ENCODE measurements around the gene RALGAPB.
"Not testable (repeated sequence)": the region's sequence is repeated elsewhere in the genome, so short reads cannot be mapped to it uniquely, and the experiment has no call there.

Gene RALGAPB

DNA sequence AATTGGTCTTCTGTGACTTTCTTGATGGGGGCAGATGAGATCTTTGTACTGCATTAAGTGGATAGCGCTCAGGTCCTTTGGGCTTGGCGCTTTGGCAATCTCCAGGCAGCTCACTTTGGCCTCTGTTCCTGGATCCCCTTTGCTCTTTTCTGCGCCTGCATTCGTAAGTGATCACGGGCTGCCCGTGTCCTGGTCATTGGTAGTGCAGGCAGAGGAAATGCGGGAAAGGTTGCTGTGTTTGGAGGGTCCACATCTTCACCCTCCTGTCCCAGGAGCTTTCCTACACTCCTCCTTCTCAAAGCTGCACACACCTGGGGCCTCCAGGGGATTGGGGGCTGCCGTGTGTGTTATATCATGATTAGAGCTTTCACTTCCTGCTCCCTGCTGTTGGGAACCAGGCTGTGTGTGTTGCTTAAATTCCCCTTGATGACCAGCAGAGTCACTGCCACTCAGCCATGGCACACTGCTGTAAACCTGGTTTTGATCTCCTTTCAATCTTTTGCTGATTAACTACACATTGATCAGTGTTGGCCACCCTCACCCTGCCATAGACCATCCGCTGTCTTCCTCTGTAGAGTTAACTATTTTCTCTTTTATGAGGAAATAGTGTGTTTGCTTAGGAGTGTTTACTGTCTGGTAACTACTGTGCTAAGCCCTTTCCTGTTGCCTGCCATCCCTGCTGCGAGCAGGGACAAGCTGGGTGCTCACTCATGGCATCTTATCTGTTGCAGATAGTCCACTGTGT, 24.5 kb upstream of the RALGAPB start:
- no peak for DNase-seq

DNA sequence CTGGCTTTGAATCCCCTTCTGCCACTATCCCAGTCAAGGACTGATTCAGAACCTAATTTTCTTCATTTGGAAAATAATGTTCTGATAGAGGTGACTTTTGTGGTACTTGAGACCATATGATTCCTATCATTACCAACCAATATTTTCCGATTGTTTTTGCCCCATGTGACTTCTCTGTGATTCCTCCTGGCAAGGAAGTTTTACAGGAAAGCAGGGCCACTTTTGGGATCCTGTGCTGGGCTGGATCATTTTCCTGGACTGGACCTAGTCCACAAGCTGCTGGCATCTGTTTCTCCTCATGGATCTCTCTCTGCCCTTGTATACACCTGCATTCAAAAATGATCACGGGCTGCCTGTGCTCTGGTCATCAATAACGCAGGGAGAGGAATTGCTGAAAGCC, 23.6 kb upstream of the RALGAPB start:
- DNase-seq = no peak

DNA sequence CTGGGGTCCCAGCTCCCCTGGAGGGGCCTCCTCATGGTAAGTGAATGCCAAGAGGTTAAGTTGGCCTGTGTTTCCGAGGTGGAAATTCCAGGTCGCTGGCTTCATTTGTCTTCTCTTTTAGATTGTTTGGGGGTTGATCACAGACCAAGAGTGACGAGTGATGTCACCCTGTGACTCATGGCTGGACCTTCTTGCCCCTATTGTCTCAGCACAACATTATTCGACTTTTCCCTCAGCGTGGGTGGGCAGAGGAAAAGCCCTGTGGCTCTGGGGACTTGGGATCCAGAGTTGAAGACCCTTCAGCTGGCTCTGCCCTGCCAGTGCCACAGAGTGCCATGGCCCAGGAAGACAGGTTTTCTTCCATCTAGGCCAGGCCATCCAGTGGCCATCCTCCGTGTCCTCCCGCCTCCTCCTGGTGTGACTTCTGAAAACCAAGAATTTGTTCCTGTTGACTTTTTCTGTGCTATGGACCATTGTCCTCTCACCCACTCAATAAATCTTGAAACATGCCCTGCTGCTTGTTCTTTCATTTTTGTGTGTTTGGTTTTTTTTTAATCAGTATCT, 22.1 kb upstream of the RALGAPB start:
- DNase-seq = no peak

DNA sequence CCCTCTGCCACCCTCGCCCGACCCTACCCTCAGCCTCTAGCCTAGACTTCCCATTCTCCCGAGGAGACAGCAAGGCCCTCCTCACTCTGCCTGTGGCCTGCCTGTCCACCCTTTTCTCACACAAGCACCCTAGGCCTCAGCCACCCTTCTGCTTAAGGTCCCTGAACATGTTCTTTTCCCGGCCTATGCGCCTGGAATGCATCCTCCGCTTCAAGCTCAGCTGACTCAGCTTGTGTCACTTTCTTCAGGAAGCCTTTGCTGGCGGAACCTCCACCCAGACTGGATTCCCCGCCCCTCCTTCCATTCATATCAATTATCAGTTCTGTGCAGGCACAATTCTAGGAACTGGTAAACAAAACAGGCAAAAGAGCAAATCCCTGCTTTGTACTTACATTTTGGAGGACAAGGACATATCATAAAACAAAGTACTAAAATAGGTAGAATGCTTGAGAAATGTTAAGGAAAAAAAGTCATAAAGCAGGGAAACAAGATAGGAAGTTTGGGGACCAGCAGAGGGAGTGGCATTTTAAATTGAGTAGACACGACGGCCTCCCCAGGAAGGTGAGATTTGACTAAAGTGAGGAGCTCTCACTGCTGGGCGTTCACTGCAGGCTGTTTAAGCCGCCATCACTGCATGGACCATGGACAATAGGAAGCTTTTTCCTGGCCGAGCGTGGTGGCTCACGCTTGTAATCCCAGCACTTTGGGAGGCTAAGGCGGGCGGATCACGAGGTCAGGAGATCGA, 19.6 kb upstream of the RALGAPB start:
- DNase-seq = no peak

DNA sequence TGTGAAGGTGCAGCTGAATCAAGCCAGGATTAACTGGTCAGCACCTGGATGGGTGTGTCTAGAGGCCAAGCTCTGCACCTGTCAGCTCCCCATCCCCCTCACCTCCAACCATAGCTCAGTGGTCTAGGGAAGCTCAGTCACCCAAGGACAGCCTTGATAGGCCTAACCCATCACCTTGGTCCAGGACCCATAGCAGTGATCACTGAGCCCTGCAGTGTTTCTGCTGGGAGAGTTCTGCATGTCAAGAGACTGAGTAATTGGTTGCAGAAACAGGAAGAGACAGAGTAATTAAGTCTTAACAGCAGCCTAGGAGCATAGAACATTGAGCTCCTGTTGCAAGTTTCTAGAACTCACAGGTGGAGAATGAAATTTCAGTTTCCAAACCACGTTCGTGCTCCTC, 18.7 kb upstream of the RALGAPB start:
- no peak for DNase-seq

DNA sequence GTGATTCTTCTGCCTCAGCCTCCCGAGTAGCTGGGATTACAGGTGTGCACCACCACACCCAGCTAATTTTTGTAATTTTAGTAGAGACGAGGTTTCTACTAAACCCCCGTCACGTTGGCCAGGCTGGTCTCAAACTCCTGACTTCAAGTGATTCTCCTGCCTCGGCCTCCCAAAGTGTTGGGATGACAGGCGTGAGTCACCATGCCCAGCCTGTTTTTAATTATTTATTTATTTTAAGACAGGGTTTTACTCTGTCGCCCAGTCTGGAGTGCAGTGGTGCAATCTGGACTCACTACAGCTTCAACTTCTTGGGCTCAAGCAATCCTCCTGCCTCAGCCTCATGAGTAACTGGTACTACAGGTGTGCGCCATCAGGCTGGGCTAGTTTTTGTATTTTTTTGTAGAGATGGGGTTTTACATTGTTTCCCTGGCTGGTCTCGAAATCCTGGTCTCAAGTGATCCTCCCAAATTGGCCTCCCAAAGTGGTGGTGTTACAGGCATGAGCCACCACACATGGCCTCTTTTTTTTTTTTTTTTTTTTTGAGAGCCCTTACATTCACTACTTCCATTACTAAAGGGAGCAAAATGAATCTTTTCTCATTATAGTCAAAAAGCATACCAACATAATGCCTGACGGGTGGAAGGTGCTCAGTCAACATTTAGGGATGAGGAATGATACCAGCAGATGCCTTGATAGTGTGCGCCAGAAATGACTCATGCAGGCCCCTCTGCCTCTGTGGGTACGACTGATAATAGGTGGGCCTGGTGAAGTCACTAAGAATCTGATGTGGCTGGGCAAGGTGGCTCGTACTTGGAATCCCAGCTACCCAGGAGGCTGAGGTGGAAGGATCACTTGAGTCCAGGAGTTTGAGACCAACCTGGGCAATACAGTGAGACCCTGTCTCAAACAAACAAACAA, 17.8 kb upstream of the RALGAPB start:
- no peak for DNase-seq

DNA sequence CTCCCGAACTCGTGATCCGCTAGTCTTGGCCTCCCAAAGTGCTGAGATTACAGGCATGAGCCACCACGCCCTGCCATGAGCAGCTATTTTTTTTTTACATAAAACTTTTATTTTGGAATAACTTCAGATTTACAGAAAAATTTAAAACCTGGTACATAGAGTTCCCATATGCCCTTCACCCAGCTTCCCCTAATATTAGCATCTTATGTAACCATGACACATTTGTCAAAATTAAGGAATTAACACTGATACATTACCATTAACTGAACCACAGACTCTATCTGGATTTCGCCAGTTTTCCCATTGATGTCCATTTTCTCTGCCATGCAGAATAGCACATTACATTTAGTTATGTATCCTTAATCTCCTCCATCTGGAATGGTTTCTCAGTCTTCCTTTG, 14.3 kb upstream of the RALGAPB start:
- no peak for DNase-seq

DNA sequence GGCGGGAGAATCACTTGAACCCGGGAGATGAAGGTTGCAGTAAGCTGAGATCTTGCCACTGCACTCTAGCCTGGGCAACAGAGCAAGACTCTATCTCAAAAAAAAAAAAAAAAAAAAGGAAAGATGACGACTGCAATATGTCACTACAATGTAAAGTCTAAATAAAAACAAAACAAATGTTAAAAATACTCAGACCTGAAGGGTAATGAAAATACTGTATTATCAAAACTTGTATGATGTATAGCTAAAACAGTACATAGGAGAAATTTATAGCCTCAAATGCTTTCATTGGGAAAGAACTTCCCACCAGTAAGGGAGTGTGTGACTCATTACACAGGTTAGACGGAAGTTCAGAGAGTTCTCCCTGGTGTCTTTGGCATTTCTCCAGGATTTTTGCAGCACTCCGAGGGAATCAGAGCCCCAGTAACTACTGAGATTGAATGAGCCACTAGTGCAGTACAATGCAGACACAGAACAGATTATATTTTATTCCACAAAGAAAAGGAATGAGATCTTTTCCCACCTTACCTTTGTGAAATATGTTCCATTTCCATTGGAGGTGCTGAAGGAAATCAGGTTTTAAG, 12.5 kb upstream of the RALGAPB start:
- DNase-seq = no peak

DNA sequence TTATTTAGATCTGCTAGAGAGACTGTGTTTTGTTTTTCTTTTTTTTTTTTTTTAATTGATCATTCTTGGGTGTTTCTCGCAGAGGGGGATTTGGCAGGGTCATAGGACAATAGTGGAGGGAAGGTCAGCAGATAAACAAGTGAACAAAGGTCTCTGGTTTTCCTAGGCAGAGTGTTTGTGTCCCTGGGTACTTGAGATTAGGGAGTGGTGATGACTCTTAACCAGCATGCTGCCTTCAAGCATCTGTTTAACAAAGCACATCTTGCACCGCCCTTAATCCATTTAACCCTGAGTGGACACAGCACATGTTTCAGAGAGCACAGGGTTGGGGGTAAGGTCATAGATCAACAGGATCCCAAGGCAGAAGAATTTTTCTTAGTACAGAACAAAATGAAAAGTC, 12.0 kb upstream of the RALGAPB start:
- not testable (repeated sequence) for DNase-seq

DNA sequence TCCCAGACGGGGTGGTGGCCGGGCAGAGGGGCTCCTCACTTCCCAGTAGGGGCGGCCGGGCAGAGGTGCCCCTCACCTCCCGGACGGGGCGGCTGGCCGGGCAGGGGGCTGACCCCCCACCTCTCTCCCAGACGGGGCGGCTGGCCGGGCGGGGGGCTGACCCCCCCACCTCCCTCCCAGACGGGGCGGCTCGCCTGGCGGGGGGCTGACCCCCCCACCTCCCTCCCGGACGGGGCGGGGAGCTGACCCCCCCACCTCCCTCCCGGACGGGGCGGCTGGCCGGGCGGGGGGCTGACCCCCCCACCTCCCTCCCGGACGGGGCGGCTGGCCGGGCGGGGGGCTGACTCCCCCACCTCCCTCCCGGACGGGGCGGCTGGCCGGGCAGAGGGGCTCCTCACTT, 11.5 kb upstream of the RALGAPB start:
- not testable (repeated sequence) for DNase-seq

DNA sequence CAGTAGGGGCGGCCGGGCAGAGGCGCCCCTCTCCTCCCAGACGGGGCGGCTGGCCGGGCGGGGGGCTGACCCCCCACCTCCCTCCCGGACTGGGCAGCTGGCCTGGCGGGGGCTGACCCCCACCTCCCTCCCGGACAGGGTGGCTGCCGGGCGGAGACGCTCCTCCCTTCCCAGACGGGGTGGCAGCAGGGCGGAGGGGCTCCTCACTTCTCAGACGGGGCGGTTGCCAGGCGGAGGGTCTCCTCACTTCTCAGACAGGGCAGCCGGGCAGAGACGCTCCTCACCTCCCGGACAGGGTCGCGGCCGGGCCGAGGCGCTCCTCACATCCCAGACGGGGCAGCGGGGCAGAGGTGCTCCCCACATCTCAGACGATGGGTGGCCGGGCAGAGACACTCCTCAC, 11.1 kb upstream of the RALGAPB start:
- not testable (repeated sequence) for DNase-seq

DNA sequence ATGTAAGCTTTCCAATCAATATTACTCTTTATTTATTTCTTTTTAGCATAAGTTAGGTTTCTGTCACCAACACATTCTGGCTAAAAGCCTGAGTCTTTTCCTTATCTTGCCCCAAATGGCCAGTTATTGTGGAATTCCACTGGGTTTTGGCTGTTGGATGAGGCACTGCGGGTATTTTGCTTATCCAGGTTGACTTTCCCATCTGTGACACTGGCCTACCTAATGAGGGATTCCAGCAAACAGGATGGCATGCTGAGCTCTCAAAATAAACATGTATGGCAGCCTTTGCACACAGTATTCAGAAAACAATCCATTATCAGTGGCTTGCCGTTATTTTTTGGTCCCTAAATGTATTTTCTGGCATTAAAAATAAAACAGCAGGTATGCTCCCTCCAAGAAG, 6.5 kb upstream of the RALGAPB start:
- no peak for DNase-seq

DNA sequence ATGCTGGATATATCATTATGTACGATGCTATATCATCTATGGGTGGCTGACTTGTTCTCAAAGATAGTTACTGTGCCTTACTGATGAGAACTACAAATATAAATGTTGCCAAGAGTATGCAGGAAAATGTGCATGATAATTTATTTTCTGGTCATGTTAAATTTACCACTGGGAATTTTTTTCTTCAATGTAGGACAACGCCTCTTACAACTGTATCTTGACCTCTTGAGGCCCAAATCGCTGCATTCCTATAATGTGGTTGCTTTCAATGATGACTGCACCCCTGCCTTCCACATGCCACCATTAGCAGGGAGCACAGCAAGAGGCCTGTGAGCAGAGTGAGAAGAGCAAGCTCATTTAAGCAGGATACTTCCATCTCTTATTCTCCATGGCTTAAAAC, 5.7 kb upstream of the RALGAPB start:
- no peak for DNase-seq

DNA sequence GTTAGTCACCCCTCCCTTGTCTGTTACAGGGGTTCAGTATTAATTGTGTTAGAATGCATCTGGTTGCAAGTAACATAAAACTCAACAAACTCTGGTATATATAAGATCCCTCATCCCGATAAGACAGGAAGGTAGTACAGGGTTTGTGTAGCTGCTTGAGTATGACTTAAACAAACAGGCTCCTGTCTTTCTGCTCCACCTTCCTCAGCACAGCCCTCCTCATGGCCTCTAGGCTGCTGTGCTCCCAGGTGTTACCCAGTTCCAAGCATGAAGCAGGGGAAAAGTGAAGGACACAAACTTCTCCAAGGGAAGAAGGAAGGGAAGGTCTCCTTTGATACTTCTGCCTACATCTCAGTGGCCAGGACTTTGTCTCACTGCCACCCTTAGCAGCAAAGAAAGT, 1.4 kb upstream of the RALGAPB start:
- DNase-seq = no peak

DNA sequence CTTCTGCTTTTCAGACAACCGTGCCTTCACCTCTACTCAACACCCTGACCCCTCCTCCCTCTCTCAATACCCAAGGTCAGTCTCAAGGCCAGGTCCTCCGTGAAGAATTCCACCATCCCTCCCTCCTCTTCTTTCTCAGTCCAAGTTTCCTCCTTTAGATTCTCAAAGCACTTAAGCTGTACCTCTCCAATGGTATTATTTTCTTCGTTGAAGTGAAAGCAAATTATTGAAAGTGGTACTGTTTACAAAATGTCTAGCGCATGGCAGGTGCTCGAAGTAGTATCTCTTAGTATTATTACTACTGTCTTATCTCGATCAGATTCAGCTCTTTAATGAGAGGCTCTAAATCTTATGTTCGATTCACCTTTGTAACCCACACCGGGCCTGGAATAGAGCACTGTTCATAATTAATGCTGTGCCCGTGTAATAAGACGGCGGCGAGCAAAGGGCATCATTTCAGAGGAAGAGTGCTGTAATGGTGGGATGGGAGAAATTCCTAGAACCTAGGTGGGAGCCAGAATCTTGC, 593 bp upstream of the RALGAPB start:
- no peak for DNase-seq

DNA sequence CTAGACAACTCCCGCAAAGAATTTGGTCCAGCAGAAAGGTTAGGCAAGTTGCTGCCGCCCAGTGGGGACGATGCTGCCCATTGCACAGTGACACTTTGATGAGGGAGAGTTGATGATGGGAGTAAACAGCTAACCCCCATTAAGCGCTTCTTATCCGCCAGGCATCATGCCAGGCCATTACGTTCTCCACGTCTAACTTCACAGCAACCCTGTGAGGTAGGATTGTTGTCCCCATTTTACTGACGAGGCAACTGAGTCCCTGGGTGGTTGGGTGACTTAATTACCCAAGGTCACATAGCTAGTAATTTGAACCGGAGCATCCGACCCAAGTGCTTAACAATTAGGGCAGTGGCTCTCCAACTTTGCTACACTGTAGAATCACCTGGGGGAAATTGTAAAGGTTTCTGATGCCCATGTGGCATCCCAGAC, 738 bp downstream of the RALGAPB start:
- DNase-seq = no peak

DNA sequence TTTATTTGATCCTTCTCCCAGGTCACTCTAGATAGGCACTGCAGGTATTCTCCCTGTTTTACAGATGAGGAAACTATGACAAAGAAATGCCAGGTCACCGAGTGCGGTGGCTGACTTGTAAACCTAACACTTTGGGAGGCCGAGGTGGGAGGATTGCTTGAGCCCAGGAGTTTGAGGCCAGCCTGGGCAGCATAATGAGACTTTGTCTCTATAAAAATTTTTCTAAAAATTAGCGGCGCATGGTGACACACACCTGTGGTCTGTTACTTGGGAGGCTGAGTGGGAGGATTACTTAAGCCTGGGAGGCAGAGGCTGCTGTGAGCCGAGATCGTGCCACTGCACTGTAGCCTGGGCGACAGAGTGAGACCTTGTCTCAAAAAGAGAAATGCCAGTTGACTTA, 5.1 kb downstream of the RALGAPB start:
- DNase-seq = no peak

DNA sequence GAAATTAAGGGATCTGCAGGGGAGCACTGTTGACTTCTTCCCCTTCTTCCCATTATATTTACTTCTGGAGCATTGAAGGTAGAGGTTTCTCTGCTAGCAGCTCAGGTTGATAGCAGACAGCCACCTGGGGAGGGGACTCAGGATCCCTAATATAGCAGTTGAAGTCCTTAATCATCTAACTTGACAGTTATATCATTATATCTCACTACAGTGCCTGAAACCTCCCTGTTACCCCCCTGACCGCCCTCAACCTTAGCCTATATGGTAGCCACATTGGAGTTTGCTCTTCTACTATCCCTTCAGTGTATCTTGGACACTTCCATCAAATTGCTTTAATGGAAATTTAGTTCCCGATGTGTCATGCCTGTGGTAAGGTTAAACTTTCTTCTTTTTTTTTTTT, 7.0 kb downstream of the RALGAPB start:
- no peak for DNase-seq

DNA sequence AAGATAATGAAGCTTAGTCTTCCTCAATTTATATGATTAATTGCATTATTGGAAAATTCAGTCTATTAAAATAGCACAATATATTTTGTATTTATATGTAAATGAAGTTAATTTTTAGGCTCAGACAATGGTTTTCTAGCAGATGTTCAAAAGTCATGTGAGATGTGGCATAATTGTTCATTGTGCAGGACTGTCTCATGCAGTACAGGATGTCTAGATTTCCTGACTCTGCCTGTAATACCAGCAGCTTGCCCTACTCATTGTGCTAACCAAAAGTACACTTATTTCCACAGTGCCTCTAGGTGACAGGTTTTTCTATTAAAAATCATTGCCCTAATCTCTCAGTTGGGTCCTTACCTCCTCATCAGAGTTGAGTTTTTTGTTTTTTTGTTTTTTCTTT, 12.4 kb downstream of the RALGAPB start:
- no peak for DNase-seq

DNA sequence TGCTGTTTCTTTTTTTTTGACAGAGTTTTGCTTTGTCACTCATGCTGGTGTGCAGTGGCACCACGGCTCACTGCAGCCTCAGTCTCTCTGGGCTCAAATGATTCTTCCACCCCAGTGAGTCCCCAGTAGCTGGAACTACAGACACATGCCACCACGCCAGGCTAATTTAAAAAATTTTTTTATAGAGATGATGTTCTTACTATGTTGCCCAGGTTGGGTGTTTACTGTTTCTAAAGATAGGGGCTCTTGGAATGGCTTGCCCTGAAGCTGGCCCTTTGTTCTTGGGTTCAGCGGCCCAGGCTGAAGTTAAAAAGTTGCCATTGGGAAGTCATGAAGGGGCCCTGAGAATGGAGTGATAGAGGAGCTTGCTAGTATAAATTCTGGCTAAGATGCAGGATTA, 16.5 kb downstream of the RALGAPB start:
- DNase-seq = no peak

DNA sequence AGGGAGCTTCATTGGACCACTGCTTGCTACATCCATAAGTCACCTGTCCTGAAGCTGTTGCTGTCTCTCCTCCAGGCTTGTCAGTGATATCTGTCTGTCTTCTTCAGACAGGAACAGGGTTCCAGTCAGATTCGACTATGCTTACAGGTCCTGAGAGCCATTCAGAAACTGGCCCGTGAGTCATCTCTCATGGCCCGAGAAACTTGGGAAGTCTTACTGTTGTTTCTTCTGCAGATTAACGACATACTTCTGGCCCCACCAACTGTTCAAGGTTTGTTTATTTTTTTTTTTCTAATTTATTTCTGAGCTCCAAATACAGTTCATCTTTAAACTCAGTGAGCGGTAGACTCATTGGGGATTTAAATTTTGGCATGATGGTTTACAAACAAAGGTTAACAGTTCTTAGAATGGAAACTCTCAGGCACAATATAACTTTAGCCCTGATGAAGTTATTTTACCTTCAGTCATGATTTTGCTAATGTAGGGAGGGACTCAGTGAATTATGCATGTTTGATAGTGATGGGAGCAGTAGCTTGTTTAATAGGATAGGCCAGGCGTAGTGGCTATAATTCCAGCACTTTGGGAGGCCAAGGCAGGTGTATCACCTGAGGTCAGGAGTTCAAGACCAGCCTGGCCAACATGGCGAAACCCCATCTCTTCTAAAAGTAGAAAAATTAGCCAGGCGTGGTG, 24.7 kb downstream of the RALGAPB start:
- no peak for DNase-seq

DNA sequence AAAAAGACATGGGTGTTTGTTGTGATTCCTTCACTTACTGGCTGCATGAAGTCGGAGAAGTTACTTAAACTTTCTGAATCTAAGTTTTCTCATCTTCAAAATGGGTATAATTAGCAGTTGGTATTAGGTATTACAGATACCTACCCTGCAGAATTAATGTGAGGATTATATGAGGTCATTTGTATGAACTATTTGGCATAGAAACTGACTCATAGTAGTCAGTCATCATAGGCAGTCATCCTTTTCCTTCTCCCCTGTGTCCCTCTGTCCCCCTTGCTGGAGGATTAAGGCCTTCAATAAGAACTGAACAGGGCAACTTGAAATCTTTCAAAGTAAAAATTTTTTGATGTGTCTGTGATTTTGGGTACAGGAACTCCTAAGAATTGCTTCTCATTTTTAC, 26.3 kb downstream of the RALGAPB start:
- DNase-seq = no peak
